Osteoblast (primary cell): ENCODE measurements around the gene GLUD1. TPM values are rescaled to one million over a fixed set of nuclear protein-coding genes. Genes with fewer than 3 reads are reported as not detected.
"Not testable (repeated sequence)": the region's sequence is repeated elsewhere in the genome, so short reads cannot be mapped to it uniquely, and the experiment has no call there.

Experiments
- DNase-seq: peaks from one replicate; pipeline ENCODE4 v3.0.0; 2011; ENCODE audit warnings: low spot score, mixed read lengths; ENCODE audit not compliant: insufficient read length; ENCODE audit errors: missing footprints
- H2AFZ ChIP-seq: 2 replicates; pipeline ENCODE4 v1.6.0; 2011; ENCODE audit warnings: mild to moderate bottlenecking, low read length
- H3K27ac ChIP-seq: 2 replicates; pipeline ENCODE4 v1.5.1; 2011; ENCODE audit warnings: mild to moderate bottlenecking, low read depth, low read length, moderate library complexity
- H3K27me3 ChIP-seq: 2 replicates; pipeline ENCODE4 v1.6.0; 2012; ENCODE audit warnings: mild to moderate bottlenecking, control low read depth, inconsistent platforms, low read length, moderate library complexity; ENCODE audit not compliant: insufficient read depth
- H3K36me3 ChIP-seq: 2 replicates; pipeline ENCODE4 v1.5.1; 2011; ENCODE audit warnings: mild to moderate bottlenecking, low read length, control low read depth, moderate library complexity; ENCODE audit not compliant: insufficient read depth
- H3K4me1 ChIP-seq: 2 replicates; pipeline ENCODE4 v1.5.1; 2011; ENCODE audit warnings: mild to moderate bottlenecking, low read length, control low read depth, moderate library complexity; ENCODE audit not compliant: insufficient read depth
- H3K4me2 ChIP-seq: 2 replicates; pipeline ENCODE4 v1.6.0; 2011; ENCODE audit warnings: mild to moderate bottlenecking, low read length; ENCODE audit not compliant: insufficient read depth
- H3K4me3 ChIP-seq: fragments of 200-600 bp; sonication (generic); 3 replicates; pipeline ENCODE4 v1.5.1; 2012; ENCODE audit warnings: mild to moderate bottlenecking, low read length, inconsistent platforms; ENCODE audit not compliant: insufficient read depth
- H3K79me2 ChIP-seq: 2 replicates; pipeline ENCODE4 v1.6.0; 2012; ENCODE audit warnings: mild to moderate bottlenecking, low read length, control low read depth, inconsistent platforms; ENCODE audit not compliant: insufficient read depth
- H3K9me3 ChIP-seq: 2 replicates; pipeline ENCODE4 v1.5.1; 2011; ENCODE audit warnings: low read depth, low read length, control low read depth
- H4K20me1 ChIP-seq: 2 replicates; pipeline ENCODE4 v1.6.0; 2012; ENCODE audit warnings: mild to moderate bottlenecking, low read length, control low read depth; ENCODE audit not compliant: insufficient read depth
- total RNA-seq: library from RNA; depleted of rRNA; stranded (reverse); fragments of >200 nt; gene quantifications from 2 replicates; pipeline ENCODE4 v1.2.3, GENCODE V29; 2012
- TF ChIP-seq, protein P1 (sequence below): IDR thresholded peaks from 2 replicates; pipeline ENCODE4 v1.5.1; 2011; ENCODE audit warnings: mild to moderate bottlenecking, low read depth, low read length, moderate library complexity; ENCODE audit errors: extremely low read depth

GLUD1 gene
- total RNA-seq, 1 donor: 221 TPM

DNA sequence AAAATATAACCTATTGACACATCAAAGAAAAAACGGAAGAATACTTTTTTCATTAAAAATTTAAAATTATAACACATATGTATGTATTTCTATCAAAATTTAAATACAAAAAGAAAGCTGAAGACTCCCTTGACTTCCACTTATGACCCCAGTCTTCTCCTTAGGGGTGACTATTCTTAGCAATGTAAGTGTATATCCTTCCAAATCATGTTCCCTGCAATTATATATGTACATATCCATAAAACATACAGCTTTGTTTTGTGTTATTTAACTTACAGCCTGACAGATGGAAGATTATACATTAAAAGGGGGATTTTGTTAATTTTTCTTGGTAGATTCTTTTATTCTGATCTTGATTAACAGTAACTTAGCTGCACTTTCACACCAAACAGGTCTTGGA, 9.1 kb downstream of the GLUD1 start:
- H2AFZ ChIP-seq: no peak overlapping the region
- peaks cover 67% of the 10 kb centered on the region for H3K79me2 ChIP-seq
- no peak overlapping the region for H3K4me2 ChIP-seq
- peaks cover 13% of the 10 kb centered on the region for H3K36me3 ChIP-seq
- H3K27me3 ChIP-seq: no peaks in the 10 kb centered on the region
- TF ChIP-seq, protein P1, sequence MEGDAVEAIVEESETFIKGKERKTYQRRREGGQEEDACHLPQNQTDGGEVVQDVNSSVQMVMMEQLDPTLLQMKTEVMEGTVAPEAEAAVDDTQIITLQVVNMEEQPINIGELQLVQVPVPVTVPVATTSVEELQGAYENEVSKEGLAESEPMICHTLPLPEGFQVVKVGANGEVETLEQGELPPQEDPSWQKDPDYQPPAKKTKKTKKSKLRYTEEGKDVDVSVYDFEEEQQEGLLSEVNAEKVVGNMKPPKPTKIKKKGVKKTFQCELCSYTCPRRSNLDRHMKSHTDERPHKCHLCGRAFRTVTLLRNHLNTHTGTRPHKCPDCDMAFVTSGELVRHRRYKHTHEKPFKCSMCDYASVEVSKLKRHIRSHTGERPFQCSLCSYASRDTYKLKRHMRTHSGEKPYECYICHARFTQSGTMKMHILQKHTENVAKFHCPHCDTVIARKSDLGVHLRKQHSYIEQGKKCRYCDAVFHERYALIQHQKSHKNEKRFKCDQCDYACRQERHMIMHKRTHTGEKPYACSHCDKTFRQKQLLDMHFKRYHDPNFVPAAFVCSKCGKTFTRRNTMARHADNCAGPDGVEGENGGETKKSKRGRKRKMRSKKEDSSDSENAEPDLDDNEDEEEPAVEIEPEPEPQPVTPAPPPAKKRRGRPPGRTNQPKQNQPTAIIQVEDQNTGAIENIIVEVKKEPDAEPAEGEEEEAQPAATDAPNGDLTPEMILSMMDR: no peak
- no peak for DNase-seq
- H4K20me1 ChIP-seq: no peaks in the 10 kb centered on the region
- no peak overlapping the region for H3K4me3 ChIP-seq
- H3K9me3 ChIP-seq: no peaks in the 10 kb centered on the region
- peaks cover 31% of the 10 kb centered on the region for H3K4me1 ChIP-seq
- H3K27ac ChIP-seq: no peak overlapping the region

DNA sequence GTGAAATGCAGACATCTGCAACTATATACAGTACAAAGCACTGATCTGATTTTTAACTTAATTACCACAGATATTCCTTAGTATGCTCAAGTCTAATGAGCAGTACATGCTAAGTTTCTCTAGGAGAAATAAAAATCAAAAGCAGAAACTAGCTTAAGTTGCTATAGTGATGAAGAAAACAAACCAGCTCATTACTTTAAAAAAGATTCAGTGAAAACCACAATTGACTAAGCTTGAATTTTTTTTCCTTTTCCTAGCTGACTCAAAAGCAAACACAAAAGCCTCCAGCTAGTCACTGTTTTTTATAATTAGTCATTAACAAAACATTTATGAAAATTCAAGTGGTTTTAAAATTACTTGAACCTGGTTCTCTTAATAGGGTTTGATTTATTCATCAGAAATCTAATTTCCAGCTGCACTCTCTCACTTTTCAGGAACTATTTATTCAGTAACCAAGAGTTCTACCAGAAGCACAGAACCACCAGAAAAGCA, 10.3 kb downstream of the GLUD1 start:
- Histone ChIP-seq H3K79me2 (peaks cover 58% of the 10 kb centered on the region), H3K4me2 (peak overlapping the region; percentile 74), H3K36me3 (peaks cover 11% of the 10 kb centered on the region), H3K4me3 (peak overlapping the region; percentile 35), H3K27ac (peak overlapping the region; percentile 99), H3K4me1 (peaks cover 31% of the 10 kb centered on the region)
- H4K20me1 ChIP-seq, H3K9me3 ChIP-seq, H3K27me3 ChIP-seq, H2AFZ ChIP-seq: not testable (repeated sequence)
- DNase-seq: peak; percentile 63

DNA sequence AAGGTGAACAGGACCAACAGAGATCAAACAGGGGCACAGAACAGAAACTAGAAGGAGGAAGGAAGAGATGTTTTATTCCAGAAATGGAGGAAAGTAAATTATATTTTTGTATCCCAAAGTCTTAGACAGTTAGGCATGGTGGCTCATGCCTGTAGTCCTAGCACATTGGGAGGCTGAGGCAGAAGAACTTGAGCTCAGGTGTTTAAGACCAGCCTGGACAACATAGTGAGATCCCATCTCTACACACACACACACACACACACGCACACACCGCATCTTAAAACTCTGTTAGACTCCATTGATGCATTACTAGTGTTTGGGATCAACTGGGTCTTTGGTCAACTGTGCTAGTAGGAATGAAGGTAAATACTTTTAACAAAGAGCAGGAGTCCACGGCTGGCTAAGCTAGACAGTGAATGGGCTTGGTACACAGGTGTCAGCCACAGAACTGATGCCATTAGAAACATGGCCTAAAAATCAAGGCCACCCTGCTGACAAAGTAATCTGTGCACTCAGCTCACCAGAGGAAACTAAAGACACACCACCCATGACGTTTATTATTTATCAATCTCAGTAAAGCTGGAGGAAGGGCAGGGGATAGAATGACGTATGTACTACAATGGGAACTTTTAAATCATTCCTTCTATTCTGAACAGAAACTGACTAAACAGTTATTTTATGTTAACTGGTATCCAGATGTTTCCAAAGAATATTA, 10.9 kb downstream of the GLUD1 start:
- H3K36me3 ChIP-seq, H3K9me3 ChIP-seq, H3K27me3 ChIP-seq, H2AFZ ChIP-seq, H4K20me1 ChIP-seq, DNase-seq: not testable (repeated sequence)
- peak overlapping the region; percentile 35 for H3K4me3 ChIP-seq
- H3K79me2 ChIP-seq: peaks cover 54% of the 10 kb centered on the region
- peaks cover 31% of the 10 kb centered on the region for H3K4me1 ChIP-seq
- peak overlapping the region; percentile 74 for H3K4me2 ChIP-seq
- H3K27ac ChIP-seq: peak overlapping the region; percentile 99

DNA sequence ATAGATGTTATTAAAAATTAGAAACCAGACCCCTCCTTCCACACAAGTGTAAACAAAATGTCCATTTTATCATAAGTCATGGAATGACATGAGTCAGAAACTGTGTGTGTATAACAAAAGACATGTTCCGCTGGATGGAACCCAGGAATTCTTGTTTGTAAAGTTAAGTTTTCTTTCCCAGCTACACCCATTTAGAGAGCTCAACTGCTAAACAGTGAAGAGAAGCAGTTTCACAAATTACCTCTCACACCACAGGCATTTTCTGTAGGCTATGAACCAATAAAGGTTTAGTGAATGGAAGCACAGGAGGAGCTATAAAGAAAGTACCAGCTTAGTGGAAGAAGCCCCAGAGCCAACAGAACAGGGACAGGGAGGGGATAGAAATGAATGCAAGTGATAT, 12.4 kb downstream of the GLUD1 start:
- Histone ChIP-seq H3K79me2 (peaks cover 55% of the 10 kb centered on the region), H3K4me2 (peak overlapping the region; percentile 23), H3K4me1 (peaks cover 31% of the 10 kb centered on the region), H3K27ac (peak overlapping the region; percentile 99)
- not testable (repeated sequence) for H3K36me3 ChIP-seq, H3K4me3 ChIP-seq, H4K20me1 ChIP-seq, H2AFZ ChIP-seq, H3K9me3 ChIP-seq, H3K27me3 ChIP-seq
- peak; percentile 68 for DNase-seq

DNA sequence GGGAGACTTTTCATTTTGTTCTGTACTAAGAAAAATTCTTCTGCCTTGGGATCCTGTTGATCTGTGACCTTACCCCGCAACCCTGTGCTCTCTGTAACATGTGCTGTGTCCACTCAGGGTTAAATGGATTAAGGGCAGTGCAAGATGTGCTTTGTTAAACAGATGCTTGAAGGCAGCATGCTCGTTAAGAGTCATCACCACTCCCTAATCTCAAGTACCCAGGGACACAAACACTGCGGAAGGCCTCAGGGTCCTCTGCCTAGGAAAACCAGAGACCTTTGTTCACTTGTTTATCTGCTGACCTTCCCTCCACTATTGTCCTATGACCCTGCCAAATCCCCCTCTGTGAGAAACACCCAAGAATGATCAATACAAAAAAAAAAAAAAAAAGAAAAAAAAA, 13.1 kb downstream of the GLUD1 start:
- not testable (repeated sequence) for H3K4me3 ChIP-seq, H3K9me3 ChIP-seq, H3K36me3 ChIP-seq, DNase-seq, H3K27me3 ChIP-seq, H4K20me1 ChIP-seq, H2AFZ ChIP-seq
- H3K79me2 ChIP-seq: peaks cover 54% of the 10 kb centered on the region
- H3K4me2 ChIP-seq: peak overlapping the region; percentile 23
- peak overlapping the region; percentile 99 for H3K27ac ChIP-seq
- H3K4me1 ChIP-seq: peaks cover 31% of the 10 kb centered on the region

DNA sequence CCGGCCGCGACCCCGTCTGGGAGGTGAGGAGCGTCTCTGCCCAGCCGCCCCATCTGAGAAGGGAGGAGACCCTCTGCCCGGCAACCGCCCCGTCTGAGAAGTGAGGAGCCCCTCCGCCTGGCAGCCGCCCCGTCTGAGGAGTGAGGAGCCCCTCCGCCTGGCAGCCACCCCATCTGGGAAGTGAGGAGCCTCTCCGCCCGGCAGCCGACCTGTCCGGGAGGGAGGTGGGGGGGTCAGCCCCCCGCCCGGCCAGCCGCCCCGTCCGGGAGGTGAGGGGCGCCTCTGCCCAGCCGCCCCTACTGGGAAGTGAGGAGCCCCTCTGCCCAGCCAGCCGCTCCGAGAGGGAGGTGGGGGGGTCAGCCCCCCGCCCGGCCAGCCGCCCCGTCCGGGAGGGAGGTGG, 14.0 kb downstream of the GLUD1 start:
- H2AFZ ChIP-seq, H3K27ac ChIP-seq, H4K20me1 ChIP-seq, H3K27me3 ChIP-seq, DNase-seq, H3K36me3 ChIP-seq, H3K9me3 ChIP-seq, H3K4me3 ChIP-seq, H3K4me2 ChIP-seq: not testable (repeated sequence)
- H3K4me1 ChIP-seq: peaks cover 31% of the 10 kb centered on the region
- H3K79me2 ChIP-seq: peaks cover 54% of the 10 kb centered on the region
